HCT116 (cell line): ENCODE measurements around the gene BCDIN3D. TPM values are rescaled to one million over a fixed set of nuclear protein-coding genes. Genes with fewer than 3 reads are reported as not detected.

Experiments used
- ATAC-seq: fragments of 200-7000 bp; cut with Tn5 transposase; 2 replicates; pipeline ENCODE4 v1.9.1; 2020; ENCODE audit warnings: mild to moderate bottlenecking, moderate library complexity
- BruUV-seq: library from RNA; stranded (reverse); fragments of 400-500 nt; replicated peaks from 2 replicates; lab custom pipeline; 2021; lab: Mats Ljungman, UMichigan
- CTCF ChIA-PET: fragments of 300-600 bp; sonication (Branson Sonifier 250); formaldehyde crosslinking; loops from one replicate; lab custom pipeline; 2021; ENCODE audit warnings: antibody characterized with exemption; lab: Charles Lee
- POLR2A ChIA-PET: fragments of 300-600, 350-600 bp; sonication (Branson Sonifier 250); formaldehyde crosslinking; loops from one replicate; lab custom pipeline; 2021; ENCODE audit warnings: antibody characterized with exemption; lab: Charles Lee
- RAD21 ChIA-PET, 2 experiments: fragments of 300-600 bp; sonication (Branson Sonifier 250); formaldehyde crosslinking; loops; one replicate each; lab custom pipeline; 2023; ENCODE audit warnings: low total read pairs in 2 of 2; ENCODE audit not compliant: uncharacterized antibody in 2 of 2, unreplicated experiment in 2 of 2, low non-redundant PET in 1 of 2; lab: Charles Lee
- DNase-seq: peaks from one replicate; pipeline ENCODE4 v3.0.0-alpha.2; 2010; ENCODE audit warnings: low read depth, low spot score
- H2AFZ ChIP-seq: fragments of 200-600 bp; shearing (Covaris generic), sonication (generic); 2 replicates; pipeline ENCODE4 v1.6.1; 2017; ENCODE audit warnings: low read depth, mixed run types, mixed read lengths, antibody characterized with exemption, low read length; ENCODE audit not compliant: poor library complexity, severe bottlenecking
- H3K27ac ChIP-seq: 2 replicates; pipeline ENCODE4 v1.5.1; 2012; ENCODE audit warnings: low read depth, low read length
- H3K27me3 ChIP-seq: fragments of 200-600 bp; sonication (generic); 2 replicates; pipeline ENCODE4 v1.6.1; 2016; ENCODE audit warnings: mixed run types, low read length, mixed read lengths; ENCODE audit not compliant: insufficient read depth
- H3K36me3 ChIP-seq, 2 experiments: fragments of 200-500 bp in 1 of 2; fragments of 200-600 bp in 1 of 2; sonication (Bioruptor generic) in 1 of 2; sonication (generic) in 1 of 2; 2 replicates each; pipeline versions ENCODE4 v1.5.1 to v1.6.1; 2014 to 2016; ENCODE audit warnings: low read length in 2 of 2, inconsistent platforms in 1 of 2, mixed read lengths in 1 of 2, mixed run types in 1 of 2; ENCODE audit not compliant: insufficient read depth in 2 of 2, control insufficient read depth in 1 of 2
- H3K4me1 ChIP-seq, 2 experiments: fragments of 200-600 bp in 1 of 2; sonication (generic) in 1 of 2; 2 replicates each; pipeline versions ENCODE4 v1.5.1 to v1.6.1; 2012 to 2017; ENCODE audit warnings: low read length in 2 of 2, inconsistent platforms in 1 of 2, mild to moderate bottlenecking in 1 of 2, mixed read lengths in 1 of 2, mixed run types in 1 of 2, moderate library complexity in 1 of 2; ENCODE audit not compliant: insufficient read depth in 2 of 2, control insufficient read depth in 1 of 2
- H3K4me2 ChIP-seq: fragments of 200-600 bp; sonication (generic); 2 replicates; pipeline ENCODE4 v1.6.1; 2017; ENCODE audit warnings: mixed run types, low read length, mixed read lengths
- H3K4me3 ChIP-seq, 2 experiments: fragments of 200-600 bp in 1 of 2; sonication (generic) in 1 of 2; replicated peaks in 1 of 2; 2 replicates each; pipeline ENCODE4 v1.5.1; 2011 to 2016; ENCODE audit warnings: low read length in 2 of 2, control low read depth in 1 of 2, low read depth in 1 of 2, mild to moderate bottlenecking in 1 of 2, mixed read lengths in 1 of 2, mixed run types in 1 of 2
- H3K79me2 ChIP-seq: fragments of 200-600 bp; sonication (generic); 2 replicates; pipeline ENCODE4 v1.6.1; 2017; ENCODE audit warnings: mild to moderate bottlenecking, mixed run types, low read length, moderate library complexity, mixed read lengths; ENCODE audit not compliant: insufficient read depth
- H3K9ac ChIP-seq: fragments of 200-600 bp; sonication (generic); 2 replicates; pipeline ENCODE4 v1.6.1; 2016; ENCODE audit warnings: low read length, mixed read lengths
- H3K9me2 ChIP-seq: fragments of 200-600 bp; sonication (generic), shearing (Covaris generic); 2 replicates; pipeline ENCODE4 v1.6.1; 2017; ENCODE audit warnings: mixed run types, mild to moderate bottlenecking, moderate library complexity; ENCODE audit not compliant: insufficient read depth
- H3K9me3 ChIP-seq, 2 experiments: fragments of 200-500 bp in 1 of 2; fragments of 200-600 bp in 1 of 2; sonication (Bioruptor generic) in 1 of 2; sonication (generic) in 1 of 2; 2 replicates each; pipeline ENCODE4 v1.6.1; 2014 to 2017; ENCODE audit warnings: low read length in 2 of 2, mixed read lengths in 2 of 2, inconsistent platforms in 1 of 2, low read depth in 1 of 2, mild to moderate bottlenecking in 1 of 2, mixed run types in 1 of 2, moderate library complexity in 1 of 2; ENCODE audit not compliant: control insufficient read depth in 1 of 2, insufficient read depth in 1 of 2
- H4K20me1 ChIP-seq: fragments of 200-600 bp; sonication (generic), shearing (Covaris generic); 2 replicates; pipeline ENCODE4 v1.6.1; 2017; ENCODE audit warnings: mixed run types, mild to moderate bottlenecking, moderate library complexity; ENCODE audit not compliant: insufficient read depth
- CBX3 ChIP-seq: IDR thresholded peaks from 2 replicates; pipeline ENCODE4 v1.6.1; 2012; ENCODE audit warnings: low read depth
- CEBPB ChIP-seq: IDR thresholded peaks from 2 replicates; pipeline ENCODE4 v1.6.1; 2012; ENCODE audit warnings: low read depth
- EGR1 ChIP-seq: IDR thresholded peaks from 2 replicates; pipeline ENCODE4 v1.6.1; 2012; ENCODE audit warnings: low read depth
- FOSL1 ChIP-seq: IDR thresholded peaks from 2 replicates; pipeline ENCODE4 v1.6.1; 2012; ENCODE audit warnings: low read depth
- JUND ChIP-seq: IDR thresholded peaks from 2 replicates; pipeline ENCODE4 v1.6.1; 2012
- MAX ChIP-seq: IDR thresholded peaks from 2 replicates; pipeline ENCODE4 v1.6.1; 2012
- POLR2A ChIP-seq: IDR thresholded peaks from 2 replicates; pipeline ENCODE4 v1.7.0; 2011; ENCODE audit warnings: borderline replicate concordance; ENCODE audit not compliant: insufficient read depth, insufficient read length; ENCODE audit errors: extremely low read depth
- YY1 ChIP-seq: IDR thresholded peaks from 2 replicates; pipeline ENCODE4 v1.6.1; 2011; ENCODE audit warnings: low read length, low read depth, moderate library complexity, mild to moderate bottlenecking; ENCODE audit not compliant: insufficient replicate concordance; ENCODE audit errors: extremely low read depth
- ZFX ChIP-seq: fragments of 450-650 bp; IDR thresholded peaks from 2 replicates; pipeline ENCODE4 v1.6.1; 2017
- ZNF274 ChIP-seq: fragments of 200-500 bp; sonication (Bioruptor generic); IDR thresholded peaks from 2 replicates; pipeline ENCODE4 v1.6.1; 2014; ENCODE audit warnings: mild to moderate bottlenecking, low read depth, low read length, inconsistent platforms
- intact Hi-C: fragments of 100-400 bp; cut with micrococcal nuclease; formaldehyde crosslinking; loops from 2 replicates; pipeline ENCODE4 v1.10.0; 2022
- total RNA-seq: library from RNA; stranded (reverse); gene quantifications from one replicate; pipeline ENCODE4 v1.2.1, GENCODE V29; 2021; ENCODE audit not compliant: unreplicated experiment
- TF ChIP-seq, protein P1 (sequence below): IDR thresholded peaks from 2 replicates; pipeline ENCODE4 v1.6.1; 2012; ENCODE audit warnings: low read depth
- TF ChIP-seq, protein P2 (sequence below): IDR thresholded peaks from 2 replicates; pipeline ENCODE4 v1.6.1; 2012
- TF ChIP-seq, protein P3 (sequence below): IDR thresholded peaks from 2 replicates; pipeline ENCODE4 v1.6.1; 2011; ENCODE audit warnings: mild to moderate bottlenecking, low read length, moderate library complexity; ENCODE audit not compliant: insufficient replicate concordance; ENCODE audit errors: extremely low read depth

Gene BCDIN3D
- total RNA-seq, 1 experiment from 2014 or later, result 5.7 TPM

- Histone ChIP-seq H3K9ac (no peak overlapping the region), H3K36me3 (no peaks in the 10 kb centered on the region; a peak in 1 of 4 replicates), H3K4me1 (no peaks in the 10 kb centered on the region), H2AFZ (no peak overlapping the region), H3K9me3 (no peaks in the 10 kb centered on the region), H4K20me1 (no peaks in the 10 kb centered on the region), H3K9me2 (no peaks in the 10 kb centered on the region), H3K27me3 (no peaks in the 10 kb centered on the region), H3K27ac (no peak overlapping the region), H3K4me3 (no peak overlapping the region), H3K79me2 (no peaks in the 10 kb centered on the region), H3K4me2 (no peak overlapping the region)
- ChIA-PET RAD21 (no interaction called here), CTCF (no interaction called here), POLR2A (no interaction called here)
- TF ChIP-seq, protein P1, sequence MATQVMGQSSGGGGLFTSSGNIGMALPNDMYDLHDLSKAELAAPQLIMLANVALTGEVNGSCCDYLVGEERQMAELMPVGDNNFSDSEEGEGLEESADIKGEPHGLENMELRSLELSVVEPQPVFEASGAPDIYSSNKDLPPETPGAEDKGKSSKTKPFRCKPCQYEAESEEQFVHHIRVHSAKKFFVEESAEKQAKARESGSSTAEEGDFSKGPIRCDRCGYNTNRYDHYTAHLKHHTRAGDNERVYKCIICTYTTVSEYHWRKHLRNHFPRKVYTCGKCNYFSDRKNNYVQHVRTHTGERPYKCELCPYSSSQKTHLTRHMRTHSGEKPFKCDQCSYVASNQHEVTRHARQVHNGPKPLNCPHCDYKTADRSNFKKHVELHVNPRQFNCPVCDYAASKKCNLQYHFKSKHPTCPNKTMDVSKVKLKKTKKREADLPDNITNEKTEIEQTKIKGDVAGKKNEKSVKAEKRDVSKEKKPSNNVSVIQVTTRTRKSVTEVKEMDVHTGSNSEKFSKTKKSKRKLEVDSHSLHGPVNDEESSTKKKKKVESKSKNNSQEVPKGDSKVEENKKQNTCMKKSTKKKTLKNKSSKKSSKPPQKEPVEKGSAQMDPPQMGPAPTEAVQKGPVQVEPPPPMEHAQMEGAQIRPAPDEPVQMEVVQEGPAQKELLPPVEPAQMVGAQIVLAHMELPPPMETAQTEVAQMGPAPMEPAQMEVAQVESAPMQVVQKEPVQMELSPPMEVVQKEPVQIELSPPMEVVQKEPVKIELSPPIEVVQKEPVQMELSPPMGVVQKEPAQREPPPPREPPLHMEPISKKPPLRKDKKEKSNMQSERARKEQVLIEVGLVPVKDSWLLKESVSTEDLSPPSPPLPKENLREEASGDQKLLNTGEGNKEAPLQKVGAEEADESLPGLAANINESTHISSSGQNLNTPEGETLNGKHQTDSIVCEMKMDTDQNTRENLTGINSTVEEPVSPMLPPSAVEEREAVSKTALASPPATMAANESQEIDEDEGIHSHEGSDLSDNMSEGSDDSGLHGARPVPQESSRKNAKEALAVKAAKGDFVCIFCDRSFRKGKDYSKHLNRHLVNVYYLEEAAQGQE, result no peak
- TF ChIP-seq ZFX, result no peak
- TF ChIP-seq MAX, result no peak
- no peak for TF ChIP-seq ZNF274
- TF ChIP-seq CBX3, result no peak
- TF ChIP-seq, protein P2, sequence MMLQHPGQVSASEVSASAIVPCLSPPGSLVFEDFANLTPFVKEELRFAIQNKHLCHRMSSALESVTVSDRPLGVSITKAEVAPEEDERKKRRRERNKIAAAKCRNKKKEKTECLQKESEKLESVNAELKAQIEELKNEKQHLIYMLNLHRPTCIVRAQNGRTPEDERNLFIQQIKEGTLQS, result no peak
- no peak for TF ChIP-seq EGR1
- no peak for TF ChIP-seq CEBPB
- TF ChIP-seq, protein P3, sequence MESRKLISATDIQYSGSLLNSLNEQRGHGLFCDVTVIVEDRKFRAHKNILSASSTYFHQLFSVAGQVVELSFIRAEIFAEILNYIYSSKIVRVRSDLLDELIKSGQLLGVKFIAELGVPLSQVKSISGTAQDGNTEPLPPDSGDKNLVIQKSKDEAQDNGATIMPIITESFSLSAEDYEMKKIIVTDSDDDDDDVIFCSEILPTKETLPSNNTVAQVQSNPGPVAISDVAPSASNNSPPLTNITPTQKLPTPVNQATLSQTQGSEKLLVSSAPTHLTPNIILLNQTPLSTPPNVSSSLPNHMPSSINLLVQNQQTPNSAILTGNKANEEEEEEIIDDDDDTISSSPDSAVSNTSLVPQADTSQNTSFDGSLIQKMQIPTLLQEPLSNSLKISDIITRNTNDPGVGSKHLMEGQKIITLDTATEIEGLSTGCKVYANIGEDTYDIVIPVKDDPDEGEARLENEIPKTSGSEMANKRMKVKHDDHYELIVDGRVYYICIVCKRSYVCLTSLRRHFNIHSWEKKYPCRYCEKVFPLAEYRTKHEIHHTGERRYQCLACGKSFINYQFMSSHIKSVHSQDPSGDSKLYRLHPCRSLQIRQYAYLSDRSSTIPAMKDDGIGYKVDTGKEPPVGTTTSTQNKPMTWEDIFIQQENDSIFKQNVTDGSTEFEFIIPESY, result no peak
- TF ChIP-seq JUND, result no peak
- no peak for TF ChIP-seq YY1
- no peak for TF ChIP-seq FOSL1
- TF ChIP-seq POLR2A, result no peak
- BruUV-seq, result no TSS peak
- no peak for ATAC-seq
- no peak for DNase-seq
- intact Hi-C loops, result no loop called here
Observed at GRCh38 chr12:49795654-49796105, 47.2 kb downstream of the BCDIN3D start.
